PC-3 (cell line): ENCODE results near the gene TMX3.

Source experiments
- CTCF ChIP-seq: fragments of 300-600 bp; sonication (generic); conservative IDR thresholded peaks from 2 replicates; pipeline ENCODE4 v1.5.1; 2017; ENCODE audit warnings: antibody characterized with exemption, low read depth, mild to moderate bottlenecking, low read length
- EZH2 ChIP-seq: fragments of 300-600 bp; sonication (generic); IDR thresholded peaks from one replicate; pipeline ENCODE4 v1.6.1; 2017; ENCODE audit warnings: antibody characterized with exemption, mild to moderate bottlenecking, low read length; ENCODE audit not compliant: unreplicated experiment
- EZH2phosphoT487 ChIP-seq: fragments of 300-600 bp; sonication (generic); IDR thresholded peaks from 2 replicates; pipeline ENCODE4 v1.6.1; 2018; ENCODE audit warnings: mild to moderate bottlenecking, antibody characterized with exemption, low read length, borderline replicate concordance

GRCh38 chr18:68724021-68724420 is 9.1 kb upstream of the TMX3 start:
- no peak for TF ChIP-seq EZH2phosphoT487
- no peak for TF ChIP-seq CTCF
- no peak for TF ChIP-seq EZH2
